Bone marrow (tissue), 2 donors: ENCODE data around the gene NKD1.
"Not testable (repeated sequence)": the region's sequence is repeated elsewhere in the genome, so short reads cannot be mapped to it uniquely, and the experiment has no call there.

Experiments
- DNase-seq, 2 donors: peaks; one replicate each; lab custom pipeline; 2025; lab: John Stamatoyannopoulos, UW

The NKD1 gene

GRCh38 chr16:50548125-50548908, at the start of gene NKD1:
TSS of gene NKD1 (plus strand) at chr16:50548396. CDS start at chr16:50548554, 158 bp downstream.
- DNase-seq, result peak in 1 of 2 donors; percentile 58

GRCh38 chr16:50498431-50499155, 49.6 kb upstream of the NKD1 start:
- no peak for DNase-seq

GRCh38 chr16:50499254-50499653, 48.9 kb upstream of the NKD1 start:
- no peak for DNase-seq

DNA sequence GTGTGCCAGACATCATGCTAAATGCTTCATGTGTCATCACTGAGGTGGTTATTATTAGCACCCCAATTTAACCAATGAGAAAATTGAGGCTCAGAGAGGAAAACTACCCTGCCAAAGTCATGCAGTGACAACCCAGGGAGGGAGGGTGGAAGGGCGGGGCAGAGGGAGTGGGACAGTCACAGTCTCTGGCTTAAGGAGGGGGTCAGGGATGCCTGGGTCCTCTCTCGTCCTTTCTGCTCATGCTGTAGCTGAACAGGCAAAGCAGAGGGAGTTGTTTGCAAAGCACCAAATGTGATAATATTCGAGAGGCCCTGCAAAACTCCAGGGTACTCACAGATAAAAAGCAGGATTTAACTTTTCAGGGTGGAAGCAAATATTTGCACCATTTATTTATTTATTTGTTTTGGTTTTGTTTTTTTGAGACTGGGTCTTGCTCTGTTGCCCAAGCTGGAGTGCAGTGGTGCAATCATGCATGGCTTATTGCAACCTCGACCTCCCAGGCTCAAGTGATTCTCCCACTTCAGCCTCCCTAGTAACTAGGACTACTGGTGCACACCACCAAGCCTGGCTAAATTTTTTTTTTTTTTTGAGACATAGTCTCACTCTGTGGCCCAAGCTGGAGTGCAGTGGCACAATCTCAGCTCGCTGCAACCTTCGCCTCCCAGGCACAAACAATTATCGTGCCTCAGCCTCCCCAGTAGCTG, 47.9 kb upstream of the NKD1 start:
- DNase-seq, result no peak

GRCh38 chr16:50501251-50501650, 46.9 kb upstream of the NKD1 start:
- DNase-seq, result no peak

- DNase-seq, result no peak
These were observed 46.1 kb upstream of the NKD1 start for GRCh38 chr16:50501986-50502615.

DNA sequence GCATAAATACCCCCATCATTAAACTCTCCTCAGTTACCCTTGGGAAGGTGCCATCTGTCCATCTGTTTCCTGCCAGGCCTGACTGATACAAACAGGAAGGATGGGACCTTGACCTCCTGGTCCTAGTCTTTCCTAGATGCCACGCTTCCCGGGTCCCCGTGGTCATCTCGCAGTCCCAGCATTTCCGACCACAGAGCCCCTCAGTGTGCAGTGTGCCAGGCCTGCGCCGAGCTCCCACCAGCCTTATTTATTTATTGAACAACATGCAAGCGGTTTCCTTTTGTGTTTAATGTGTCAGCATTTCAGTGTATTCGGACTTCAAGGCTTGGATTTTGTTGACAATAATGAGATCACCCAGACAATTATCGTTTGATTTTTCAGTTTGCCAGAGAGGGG, 45.6 kb upstream of the NKD1 start:
- no peak for DNase-seq

DNA sequence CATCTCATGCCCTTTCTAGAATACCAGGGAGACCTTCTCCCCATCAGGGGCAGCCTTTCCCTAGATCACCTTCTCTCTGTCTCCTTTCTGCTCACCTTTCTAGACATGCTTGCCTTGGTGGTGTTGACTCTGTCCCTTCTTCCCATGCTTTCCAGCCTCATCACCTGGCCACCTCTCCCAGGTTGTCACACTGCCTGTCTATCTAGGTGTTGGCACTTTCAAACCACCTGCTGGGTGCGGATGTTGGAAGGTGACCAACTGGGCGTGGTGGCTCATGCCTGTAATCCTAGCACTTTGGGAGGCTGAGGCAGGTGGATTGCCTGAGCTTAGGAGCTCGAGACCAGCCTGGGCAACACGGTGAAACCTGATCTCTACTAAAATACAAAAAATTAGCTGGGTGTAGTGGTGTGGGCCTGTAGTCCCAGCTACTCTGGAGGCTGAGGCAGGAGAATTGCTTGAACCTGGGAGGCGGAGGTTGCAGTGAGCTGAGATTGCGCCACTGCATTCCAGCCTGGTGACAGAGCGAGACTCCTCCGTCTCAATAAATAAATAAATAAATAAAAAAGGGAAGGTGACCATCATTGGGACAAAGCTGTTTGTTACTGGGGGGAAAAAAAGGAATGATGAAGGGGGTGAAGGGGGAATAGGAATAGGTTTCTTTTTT, 44.2 kb upstream of the NKD1 start:
- not testable (repeated sequence) for DNase-seq

DNA sequence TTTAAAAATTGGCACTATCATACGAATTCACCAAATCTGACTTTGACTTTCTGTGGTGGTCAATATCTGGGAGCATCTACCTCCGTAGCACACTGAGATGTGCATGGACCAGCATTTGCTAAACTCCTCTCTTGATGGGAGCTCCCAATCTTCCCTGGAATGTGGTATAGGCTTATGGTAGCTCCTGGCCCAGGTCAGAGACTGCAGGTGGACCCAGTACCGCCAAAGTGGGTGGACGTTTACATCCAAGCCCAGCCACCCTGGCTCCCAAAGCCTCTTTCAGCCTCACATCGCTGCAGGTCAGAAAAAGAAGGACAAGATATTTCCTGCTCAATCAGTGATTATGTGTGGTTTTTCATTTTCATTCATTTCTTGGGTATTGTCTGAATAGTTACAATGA, 43.1 kb upstream of the NKD1 start:
- DNase-seq, result no peak

DNA sequence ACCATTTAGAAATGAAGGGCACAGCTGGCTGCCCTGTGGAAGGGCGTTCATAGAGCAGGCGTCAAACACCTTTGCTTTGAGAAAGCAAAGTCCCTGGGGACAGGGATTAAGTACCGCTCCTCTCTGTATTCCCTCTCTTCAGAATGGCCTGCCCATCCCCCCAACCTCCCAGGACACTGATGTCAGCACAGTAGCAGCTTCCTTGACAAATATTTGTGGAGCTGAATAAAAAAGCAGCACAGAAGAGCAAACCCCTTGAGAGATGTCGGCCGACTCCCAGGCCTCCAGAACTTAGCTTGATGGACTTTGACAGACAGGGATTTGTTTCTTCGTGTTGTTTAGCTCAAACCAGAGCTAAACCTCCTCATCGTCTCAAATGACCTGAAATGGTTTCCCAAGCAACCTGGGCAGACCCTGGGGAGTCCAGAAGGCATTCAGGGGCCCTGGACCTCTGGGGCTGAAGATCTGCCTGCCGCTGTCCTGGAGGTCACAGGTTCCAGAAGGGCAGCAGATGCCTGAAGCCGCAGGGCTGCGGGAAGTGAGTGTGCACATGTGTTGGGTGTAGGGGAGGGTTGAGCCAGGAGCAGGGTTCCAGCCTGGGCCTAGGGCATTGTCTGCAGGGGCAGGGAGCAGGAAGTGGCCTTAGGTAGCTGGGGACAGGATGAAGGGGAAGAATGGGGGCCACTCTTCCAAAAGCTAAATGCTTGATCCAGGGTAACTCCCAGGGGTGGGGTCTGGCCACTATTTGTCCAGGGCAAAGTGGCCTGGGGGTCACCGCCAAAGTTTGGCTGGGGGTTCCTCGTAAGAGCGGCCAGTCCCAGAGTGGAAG, 42.3 kb upstream of the NKD1 start:
- no peak for DNase-seq

DNA sequence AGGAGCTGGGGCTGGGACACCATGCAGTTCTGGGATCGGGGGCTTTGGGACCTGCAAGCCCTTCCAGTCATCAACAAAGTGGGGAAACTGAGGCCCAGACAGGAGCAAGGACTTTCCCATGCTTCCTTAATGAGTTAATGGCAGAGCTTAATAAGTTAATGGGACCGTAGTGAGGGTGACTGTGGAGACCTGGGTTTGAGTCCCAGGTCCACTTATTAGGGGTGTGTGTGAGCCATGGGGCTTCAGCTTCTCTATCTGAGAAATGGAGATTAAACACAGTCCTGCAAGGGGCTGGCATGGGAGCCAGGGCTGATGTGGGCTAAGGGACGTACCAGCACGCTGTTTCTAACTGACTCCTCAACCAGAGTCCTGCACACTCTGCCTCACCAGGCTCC, 41.7 kb upstream of the NKD1 start:
- DNase-seq, result no peak

GRCh38 chr16:50507397-50507796, 40.8 kb upstream of the NKD1 start:
- DNase-seq, result no peak

- DNase-seq, result no peak
These were observed 38.5 kb upstream of the NKD1 start for GRCh38 chr16:50509521-50510341.

DNA sequence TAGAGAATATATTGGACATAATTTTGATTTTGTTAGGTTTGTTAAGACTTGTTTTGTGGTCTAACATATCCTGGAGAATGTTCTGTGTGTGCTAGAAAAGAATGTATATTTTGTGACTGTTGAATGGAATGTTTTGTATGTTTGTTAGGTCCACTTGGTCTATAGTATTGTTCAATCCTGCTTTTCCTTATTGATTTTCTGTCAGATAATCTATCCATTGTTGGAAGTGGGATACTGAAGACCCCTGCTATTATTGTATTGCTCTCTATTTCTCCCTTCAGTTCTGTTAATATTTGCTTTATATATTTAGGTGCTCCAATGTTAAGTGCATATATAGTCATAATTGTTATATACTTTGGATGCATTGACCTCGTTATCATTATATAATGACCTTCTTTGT, 33.0 kb upstream of the NKD1 start:
- DNase-seq, result no peak

DNA sequence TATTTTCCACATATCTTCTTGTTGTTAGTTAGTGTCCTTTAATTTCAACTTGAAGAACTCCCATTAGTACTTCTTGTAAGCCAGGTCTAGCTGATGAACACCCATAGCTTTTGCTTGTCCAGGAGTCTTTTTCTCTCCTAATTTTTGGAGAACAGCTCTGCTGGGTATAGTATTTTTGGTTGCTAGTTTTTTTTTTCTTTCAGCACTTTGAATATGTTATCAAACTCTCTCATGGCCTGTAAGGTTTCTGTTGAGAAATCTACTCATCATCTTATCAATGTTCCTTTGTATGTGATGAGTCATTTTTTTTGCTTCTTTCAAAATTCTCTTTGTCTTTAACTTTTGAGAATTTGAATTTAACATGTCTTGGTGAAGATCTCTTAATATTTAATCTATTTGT, 31.8 kb upstream of the NKD1 start:
- DNase-seq, result no peak

DNA sequence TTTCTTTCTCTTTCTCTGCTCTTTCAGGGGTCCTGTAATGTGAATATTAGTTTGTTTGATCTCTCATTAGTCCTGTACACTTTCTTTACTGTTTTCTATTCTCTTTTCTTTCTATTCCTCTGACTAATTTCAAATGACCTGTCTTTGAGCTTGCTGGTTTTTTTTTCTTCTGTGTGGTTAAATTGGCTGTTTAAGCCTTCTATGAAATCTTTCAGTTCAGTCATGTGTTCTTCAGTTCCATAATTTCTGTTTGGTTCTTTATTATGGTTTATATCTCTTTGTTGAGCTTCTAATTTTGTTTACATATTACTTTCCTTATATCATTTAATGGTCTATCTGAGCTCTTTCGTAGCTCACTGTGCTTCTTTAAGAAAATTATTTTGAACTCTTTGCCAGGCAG, 31.3 kb upstream of the NKD1 start:
- no peak for DNase-seq

- DNase-seq, result no peak
These were observed 30.5 kb upstream of the NKD1 start for GRCh38 chr16:50517450-50518252.

DNA sequence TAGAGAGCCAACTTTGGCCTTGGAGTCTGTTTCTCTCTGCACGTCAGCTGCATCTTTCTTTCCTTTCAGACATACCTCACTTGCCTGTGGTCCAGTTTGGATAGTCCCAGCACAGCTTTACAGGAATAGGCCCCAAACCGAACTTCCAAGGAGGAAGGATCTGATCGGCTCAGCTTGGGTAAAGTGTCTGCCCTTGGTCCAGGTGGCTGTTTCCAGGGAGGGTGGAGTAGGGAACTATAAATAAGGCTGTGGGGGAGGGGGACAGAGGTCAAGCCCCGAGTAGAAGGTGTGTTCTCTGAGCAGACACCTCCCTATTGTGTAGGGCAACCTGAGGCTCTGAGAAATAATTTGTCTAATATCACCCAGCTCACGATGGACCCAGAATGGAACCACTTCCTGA, 29.2 kb upstream of the NKD1 start:
- DNase-seq, result no peak

GRCh38 chr16:50519602-50520001, 28.6 kb upstream of the NKD1 start:
- DNase-seq, result no peak
